Measurements from ENCODE around the gene PRR5L.

Gene PRR5L

DNA sequence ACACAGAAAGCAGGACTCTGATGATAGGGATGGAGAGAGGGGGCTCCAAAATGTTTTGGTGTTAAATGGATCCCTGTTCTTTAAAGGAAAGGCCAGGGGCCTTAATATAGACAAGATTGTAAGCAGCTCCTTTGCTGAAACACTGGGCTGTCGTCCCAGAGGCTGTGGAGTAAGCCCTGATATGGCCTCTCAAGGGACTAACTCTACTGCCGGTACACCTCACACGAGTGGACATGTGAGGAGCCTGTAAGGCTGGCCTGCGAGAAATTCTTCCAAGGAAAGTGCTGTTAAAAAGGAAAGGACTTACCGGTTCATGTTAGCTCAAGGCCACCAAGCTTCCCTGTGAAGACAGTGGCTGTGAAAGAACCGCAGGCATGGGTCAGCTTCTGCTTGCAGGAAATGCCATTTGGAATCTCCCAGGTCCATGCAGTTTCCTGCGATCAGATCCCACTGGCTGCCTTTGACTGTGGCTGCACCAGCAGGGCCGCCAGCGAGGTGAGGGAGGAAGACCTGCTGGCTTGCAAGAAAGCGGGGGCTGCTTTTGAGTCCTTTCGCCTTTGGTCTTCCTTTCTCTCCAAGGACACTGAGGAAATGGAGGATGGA lies 106.6 kb downstream of the PRR5L start:
- no peak for DNase-seq (ENCODE audit: low spot score)

GRCh38 chr11:36403661-36404060 lies 107.6 kb downstream of the PRR5L start:
- DNase-seq (ENCODE audit: low spot score) = no peak

- no peak for DNase-seq (ENCODE audit: low spot score)
These were observed 108.7 kb downstream of the PRR5L start for GRCh38 chr11:36404831-36405230.

DNA sequence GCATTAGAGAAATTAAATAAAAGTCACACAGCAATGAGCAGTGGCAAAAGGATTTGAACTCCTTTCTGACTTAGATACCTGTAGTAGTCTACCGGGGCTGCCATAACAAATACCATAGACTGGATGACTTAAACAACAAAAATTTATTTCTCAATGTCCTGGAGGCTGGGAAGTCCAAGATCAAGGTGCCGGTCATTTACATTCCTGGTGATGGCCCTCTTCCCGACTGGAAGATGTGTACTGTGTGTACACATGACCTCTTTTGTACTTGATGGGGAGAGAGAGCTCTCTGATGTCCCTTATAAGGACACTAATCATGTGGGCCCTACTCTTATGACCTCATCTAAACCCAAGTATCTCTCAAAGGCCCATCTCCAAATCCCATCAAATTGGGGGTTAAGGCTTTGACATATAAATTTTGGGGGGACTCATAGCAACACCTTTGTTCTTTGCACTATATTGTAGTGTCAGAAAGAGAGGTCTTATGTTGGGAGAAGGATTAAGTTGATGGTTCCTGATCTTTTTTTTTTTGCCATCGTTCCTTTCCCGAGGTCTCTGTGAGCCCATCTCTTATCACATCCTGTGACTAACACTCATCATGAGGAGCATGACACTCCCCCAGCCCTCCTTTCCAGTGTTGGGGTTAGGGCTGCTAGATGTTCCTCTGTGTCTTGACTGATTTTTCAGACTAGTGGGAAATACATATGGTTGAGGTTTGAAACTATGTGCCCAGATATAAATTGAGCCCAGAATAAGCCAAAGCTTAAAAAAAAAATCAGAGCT lies 109.7 kb downstream of the PRR5L start:
- no peak for DNase-seq (ENCODE audit: low spot score)

GRCh38 chr11:36407356-36407755 lies 111.3 kb downstream of the PRR5L start:
- DNase-seq (ENCODE audit: low spot score) = no peak

DNA sequence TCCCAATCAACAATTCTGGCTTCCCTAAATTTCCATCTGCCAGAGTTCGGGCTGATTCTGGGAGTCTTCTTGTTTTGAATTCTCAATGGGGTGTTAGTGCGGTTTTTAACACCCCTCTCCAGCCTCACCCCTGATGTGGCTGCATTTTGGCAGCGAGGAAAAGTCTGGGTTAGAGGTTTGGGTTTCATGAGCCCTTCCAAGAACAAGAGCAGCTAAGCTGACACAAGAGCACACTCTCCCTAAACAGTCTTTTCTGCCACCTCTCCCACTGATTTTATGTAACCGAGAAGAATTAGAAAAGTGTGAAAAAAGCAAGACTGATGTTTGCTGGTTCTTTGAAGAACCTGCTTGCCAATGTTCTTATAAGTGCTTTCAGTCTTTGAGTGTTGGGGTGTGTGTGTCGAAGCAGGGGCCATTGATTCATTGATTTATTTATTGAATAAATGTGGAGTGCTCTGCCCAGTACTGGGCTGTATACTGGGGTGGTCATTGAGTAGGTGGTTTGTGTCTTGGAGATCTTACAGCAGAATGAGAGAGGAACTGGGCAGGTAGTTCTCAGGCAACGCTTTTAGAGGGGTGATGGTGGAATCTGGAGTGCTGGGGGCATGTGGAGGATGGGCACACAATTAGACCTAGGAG lies 112.5 kb downstream of the PRR5L start:
- no peak for DNase-seq (ENCODE audit: low spot score)

GRCh38 chr11:36409152-36409816 lies 113.2 kb downstream of the PRR5L start:
- DNase-seq (ENCODE audit: low spot score) = no peak

DNA sequence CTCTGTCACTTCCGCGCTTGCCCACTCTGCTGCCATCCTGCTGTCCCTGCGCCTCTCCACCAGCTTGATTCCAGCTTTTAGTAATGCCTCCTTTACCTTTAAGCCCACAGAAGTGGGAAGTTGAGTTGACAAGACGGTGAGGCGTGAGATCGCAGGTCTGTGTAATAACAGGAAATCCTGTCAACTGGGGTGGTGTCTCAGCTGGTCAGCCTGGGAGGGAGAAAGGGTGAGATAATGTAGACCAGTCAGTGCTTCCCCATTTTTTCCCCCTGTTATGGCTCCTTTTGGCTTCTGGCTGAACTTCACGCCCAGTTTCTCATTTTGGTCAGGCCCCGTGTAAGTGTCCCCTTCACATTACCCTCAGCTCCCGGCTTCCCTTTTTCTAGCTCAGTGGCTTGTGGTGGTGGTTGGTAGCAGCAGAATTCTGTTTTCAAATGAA lies 115.1 kb downstream of the PRR5L start:
- DNase-seq (ENCODE audit: low spot score) = no peak

DNA sequence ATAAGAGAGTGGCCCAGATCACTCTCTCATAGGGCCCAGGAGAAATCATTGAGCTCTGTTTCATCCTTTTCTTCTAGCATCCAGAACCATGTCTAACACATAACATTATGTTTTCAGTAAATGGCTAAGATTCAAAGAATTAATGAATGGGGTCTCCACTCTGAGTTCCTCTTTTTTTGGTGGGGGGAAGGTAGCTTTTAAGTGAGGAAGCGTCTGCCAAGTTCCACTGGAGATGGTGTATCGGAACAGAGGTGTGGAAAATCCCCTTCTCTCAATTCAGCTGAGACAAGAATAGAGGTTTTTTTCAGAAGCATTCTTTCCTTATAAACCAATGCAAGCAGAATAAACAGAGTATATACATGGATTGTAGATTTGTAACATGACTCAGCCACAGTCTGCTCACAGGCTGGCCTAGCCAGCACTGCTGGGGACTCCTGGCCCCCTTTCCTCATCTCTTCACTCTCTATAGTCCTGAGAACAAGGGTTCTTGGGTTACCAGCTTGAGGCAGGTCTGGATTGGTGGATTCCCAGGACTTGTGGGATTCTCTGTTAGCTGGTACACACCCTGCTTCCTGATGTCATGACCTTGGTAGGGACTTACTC lies 116.8 kb downstream of the PRR5L start:
- no peak for DNase-seq (ENCODE audit: low spot score)

- DNase-seq (ENCODE audit: low spot score) = no peak
These were observed 121.1 kb downstream of the PRR5L start for GRCh38 chr11:36417154-36417553.

DNA sequence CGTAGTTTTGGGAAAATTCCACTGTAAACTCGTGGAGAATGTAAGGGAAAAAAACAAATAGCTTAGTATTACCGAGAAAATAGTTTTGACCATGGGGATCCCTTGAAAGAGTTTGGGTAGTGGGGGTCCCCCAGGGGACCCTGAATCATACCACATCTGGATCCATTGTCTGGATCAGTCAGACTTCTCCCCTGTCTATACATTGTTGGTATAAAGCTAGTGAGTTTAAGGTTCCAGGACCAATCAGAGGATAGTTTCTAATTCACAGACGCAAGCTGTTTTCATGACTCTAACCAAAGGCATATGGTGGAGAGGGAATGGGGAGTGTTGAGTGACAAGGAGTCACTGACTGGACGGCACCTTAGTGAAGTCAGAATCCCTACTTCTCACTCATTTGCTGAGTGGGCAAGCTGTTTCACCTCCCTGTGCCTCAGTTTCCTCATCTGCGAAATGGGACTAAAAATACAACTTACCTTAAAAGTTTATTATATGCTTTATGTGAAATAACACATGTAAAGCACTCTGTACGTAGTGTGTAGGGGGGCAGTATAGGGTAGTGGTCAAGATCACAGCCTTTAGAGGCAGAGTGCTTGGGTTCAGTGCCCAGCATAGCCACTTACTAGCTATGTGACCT lies 123.8 kb downstream of the PRR5L start:
- no peak for DNase-seq (ENCODE audit: low spot score)

DNA sequence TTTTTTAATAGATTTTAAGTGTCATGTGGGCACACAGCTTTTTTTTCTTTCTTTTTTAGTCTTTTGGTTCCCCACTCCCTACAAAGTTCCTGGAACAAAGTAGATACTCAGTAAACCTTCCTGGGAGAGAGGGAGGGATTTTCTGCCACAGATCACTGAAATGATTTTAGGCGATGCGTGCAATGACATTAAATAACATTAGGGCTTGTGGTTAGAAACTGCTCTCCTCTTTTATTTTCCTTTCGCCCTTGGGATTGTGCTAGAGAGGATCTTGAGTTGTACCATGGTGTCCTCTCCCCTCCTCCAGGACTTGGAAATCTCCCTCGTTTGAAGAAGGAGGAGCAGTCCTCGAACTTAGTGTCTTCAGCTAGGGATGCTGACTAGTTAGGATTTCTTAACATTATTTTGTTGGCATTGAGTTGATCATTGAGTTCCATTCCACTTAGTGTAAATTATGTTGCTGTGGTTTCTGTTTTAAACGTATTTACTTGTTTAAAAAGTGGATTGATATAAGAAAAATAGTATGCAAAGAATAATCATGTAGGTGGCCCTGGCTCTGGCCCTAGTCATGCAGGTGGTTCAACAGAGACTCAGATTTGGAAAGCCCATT lies 125.6 kb downstream of the PRR5L start:
- DNase-seq (ENCODE audit: low spot score) = no peak

DNA sequence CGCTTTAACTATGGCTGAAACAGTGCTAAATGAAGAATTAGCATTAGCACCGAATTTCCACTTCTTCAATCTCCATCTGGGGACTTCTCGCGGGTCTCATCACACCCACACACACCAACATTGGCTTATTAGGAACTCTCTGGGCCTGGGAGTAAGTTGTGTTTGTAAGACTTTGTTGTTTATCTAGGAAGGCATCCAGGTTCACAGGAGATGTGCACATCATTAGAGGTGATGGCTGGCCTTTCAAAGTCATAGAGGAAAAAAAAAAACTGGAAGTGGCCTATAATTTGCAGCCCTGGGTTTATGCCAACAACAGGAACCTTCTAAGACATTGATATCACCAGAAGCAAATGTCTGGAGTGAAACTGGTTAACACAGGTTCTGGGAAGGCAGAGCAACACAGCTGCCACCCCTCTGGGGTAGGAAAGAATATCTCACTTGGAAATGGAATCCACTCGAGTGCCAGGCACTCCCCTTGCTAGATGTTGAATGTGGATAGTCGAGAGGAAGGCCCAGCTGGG lies 129.5 kb downstream of the PRR5L start:
- DNase-seq (ENCODE audit: low spot score) = no peak

DNA sequence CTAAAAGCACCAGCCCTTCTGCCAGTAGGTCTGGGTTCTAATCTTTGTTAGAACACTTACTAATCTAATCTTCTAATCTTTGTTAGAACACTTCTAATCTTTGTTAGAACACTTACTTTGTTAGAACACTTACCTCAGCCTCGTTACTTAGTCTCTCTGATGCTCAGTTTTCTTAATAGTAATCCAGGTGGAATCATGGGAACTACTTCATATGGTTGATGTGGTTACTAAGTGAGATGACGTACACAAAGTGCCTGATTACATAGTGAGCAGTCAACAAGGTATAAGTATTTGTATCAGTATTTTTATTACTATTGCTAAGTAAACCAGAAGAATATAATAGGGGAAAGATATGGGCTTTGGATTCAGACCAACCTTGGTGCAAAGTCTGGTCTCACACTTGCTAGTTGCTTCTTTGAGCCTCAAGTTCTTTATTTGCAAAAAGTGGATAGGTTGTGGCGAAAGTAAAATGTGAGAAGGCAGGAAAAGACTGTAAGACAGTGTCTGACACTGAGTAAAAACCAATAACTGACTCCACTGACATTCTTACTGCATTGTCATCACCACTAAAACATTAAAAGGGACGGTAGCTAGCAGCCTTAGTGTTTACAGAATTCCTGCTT lies 130.2 kb downstream of the PRR5L start:
- no peak for DNase-seq (ENCODE audit: low spot score)

DNA sequence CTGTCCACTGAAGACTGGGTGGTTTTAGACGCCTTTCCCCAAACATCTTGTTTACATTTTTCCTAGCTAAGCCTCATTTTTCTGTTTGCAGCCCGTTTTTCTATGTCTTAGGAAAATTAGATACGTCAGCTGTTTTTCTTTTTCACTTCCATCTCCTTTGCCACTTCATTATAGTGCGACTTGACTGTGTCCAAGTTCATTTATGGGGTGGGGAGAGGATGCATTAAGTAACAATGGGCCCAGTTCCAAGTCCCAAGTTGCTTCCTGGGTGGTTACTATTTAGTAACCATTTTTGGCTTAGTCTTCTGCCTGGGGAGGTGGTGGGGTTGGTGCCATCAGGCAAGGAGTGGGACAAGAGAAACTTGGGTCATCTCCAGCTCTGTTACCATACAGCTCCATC lies 131.0 kb downstream of the PRR5L start:
- DNase-seq (ENCODE audit: low spot score) = no peak

GRCh38 chr11:36427876-36428275 lies 131.8 kb downstream of the PRR5L start:
- no peak for DNase-seq (ENCODE audit: low spot score)

DNA sequence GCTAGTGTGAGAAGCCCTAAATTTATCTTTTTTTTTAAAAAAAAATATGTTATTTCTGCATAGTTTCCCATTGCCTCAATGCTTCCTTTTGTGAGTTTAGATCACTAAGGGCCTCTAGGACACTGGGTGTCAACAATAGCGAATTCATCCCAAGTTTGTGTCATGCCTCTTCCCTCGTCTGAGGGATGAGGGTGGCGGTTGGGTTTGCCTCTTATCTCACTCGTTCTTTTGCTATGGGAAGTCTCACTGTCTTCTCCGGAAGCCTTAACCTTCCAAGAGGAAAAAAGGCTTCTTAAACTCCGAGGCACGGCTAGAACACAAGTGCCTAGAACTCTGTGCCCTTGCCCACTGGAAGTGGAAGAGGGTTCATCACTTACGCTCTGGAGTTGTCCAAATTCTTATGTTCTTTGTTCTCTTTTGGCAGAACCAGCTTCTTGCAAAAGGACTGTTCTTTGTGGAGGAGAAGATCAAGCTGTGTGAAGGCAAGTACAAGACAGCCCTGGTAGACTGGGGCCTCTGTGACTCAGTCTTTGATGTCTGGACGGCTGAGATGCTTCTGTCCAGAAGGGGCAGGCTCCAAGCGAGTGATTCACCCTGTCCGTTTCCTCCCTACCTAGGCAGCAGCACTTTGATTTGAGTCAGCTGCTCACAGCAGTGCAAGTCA lies 135.5 kb downstream of the PRR5L start:
- peak; percentile 91 for DNase-seq (ENCODE audit: low spot score)

DNA sequence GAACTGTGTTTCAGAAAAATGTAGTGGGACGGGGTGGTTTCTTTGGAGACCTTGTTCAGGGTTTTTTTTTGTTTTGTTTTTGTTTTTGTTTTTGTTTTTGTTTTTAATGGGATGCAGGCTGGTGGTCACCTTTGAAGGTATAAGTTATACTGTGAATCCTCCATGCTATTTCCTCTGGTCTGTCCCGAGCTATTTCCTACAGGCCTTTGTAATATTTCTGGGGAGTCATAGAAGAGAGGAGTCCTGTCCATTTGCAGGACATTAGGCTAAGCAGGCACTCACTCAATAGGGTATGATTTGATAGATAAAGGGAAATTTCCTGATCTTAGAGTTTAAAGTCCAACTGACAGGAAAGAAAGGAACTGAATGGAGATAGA lies 136.0 kb downstream of the PRR5L start:
- DNase-seq (ENCODE audit: low spot score) = no peak

DNA sequence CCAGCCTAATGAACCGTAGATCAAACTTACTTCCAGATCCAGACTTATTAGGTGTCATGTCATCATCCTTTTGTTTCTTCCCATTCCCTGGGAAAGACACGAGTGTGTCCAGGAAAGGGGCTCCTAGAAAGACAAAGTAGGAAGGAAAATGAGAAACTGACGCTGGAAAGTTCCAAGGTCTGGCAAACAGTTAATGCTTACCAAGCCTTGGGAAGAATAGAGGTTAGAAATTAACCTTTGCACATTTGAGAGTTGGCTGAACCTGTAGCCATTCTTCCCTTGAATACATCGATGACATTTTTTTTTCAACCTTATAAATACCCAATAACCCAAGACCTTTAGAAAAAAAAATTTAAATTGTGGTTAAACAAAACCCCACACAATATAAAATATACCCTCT lies 136.7 kb downstream of the PRR5L start:
- DNase-seq (ENCODE audit: low spot score) = no peak

DNA sequence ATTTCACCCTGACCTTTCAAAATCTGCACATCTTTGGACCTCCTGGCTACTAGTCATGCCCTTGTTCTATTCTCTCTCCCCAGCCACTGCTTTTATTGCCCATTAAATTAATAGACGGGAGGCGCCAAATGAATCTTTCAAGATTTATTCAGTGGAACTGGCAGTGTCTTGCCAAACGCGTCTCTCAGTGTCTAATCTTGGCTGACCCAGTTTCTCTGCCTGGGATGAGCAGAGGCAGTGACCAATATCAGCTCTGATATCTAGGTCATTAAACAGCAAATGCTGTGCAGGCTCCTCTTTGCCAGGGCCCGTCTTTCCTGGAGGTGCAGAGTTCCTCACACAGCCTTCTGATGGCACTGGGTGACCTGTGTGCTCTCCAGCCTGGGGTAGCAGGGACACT lies 140.0 kb downstream of the PRR5L start:
- DNase-seq (ENCODE audit: low spot score) = no peak
